ENCODE results near the gene PIEZO1.

- TF ChIP-seq POLR2A (IDR thresholded peaks at IDR 0.05; ENCODE audit: low read depth, low read length): no peak
- TF ChIP-seq POLR2AphosphoS5 (IDR thresholded peaks at IDR 0.05; ENCODE audit: insufficient read depth, low read depth, low read length): no peak
Observed at GRCh38 chr16:88764080-88764479, 20.9 kb downstream of the PIEZO1 start.
